ENCODE data around the gene NFIA. TPM values are rescaled to one million over a fixed set of nuclear protein-coding genes. Genes with fewer than 3 reads are reported as not detected.

The NFIA gene
- total and polyA plus RNA-seq, 2 donors (not counting 1 experiment from before 2014, with no cell fraction given) = 0.28 to 0.54 TPM

DNA sequence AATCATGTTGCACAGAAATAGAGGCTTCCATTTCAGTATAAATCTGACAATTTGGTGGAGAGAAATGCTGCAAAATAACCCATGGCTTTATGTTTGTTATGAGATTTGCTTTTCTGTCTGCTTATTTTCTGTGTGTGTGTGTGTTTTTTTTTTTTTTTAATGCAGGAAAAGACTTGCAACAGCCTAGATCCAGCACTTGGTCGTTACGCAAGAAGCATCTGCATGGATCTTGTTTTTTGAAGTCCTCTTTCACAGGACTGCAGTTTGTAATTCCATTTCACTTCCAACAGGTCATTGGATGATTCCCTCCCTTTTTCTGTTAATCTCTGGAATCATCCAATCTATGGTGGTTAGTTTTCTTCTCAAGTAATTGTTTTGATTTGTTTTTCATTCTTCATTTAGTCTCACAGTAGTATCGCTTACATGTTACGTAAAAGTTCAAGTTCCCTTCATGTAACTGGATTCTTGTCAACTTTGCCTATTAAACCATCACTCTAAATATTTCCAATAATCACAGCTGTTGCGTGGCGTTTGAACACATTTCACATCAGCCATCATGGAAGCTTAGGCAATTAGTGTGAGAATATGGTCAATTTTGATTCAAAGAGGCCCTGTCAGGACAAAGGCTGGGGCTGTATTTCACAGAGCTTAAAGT lies 312.9 kb downstream of the NFIA start:
- Histone ChIP-seq H3K9ac (ENCODE audit: low read length) (no peak overlapping the region), H3K4me2 (replicated peaks; ENCODE audit: low read depth, low read length, poor library complexity, severe bottlenecking) (no peak overlapping the region), H4K20me1 (ENCODE audit: control insufficient read depth, insufficient read depth, low read length, poor library complexity, severe bottlenecking) (no peaks in the 10 kb centered on the region), H2AFZ (ENCODE audit: insufficient read depth, low read depth, low read length, poor library complexity, severe bottlenecking) (no peak overlapping the region), H3K36me3 (replicated peaks in 1 of 2; ENCODE audit: control extremely low read depth in 1 of 2, control insufficient read depth in 1 of 2, extremely low read depth in 1 of 2, insufficient read depth in 2 of 2, low read length in 1 of 2) (no peaks in the 10 kb centered on the region), H3K9me3 (ENCODE audit: control extremely low read depth in 1 of 3, control insufficient read depth in 2 of 3, insufficient read depth in 1 of 3, low read length in 2 of 3) (no peaks in the 10 kb centered on the region), H3K27ac (ENCODE audit: low read length in 2 of 2) (no peak overlapping the region), H3K4me3 (ENCODE audit: control extremely low read depth in 1 of 5, extremely low read depth in 1 of 5, insufficient read depth in 1 of 5, low read depth in 2 of 5, low read length in 4 of 5) (no peak overlapping the region), H3K4me1 (ENCODE audit: control insufficient read depth in 2 of 2, insufficient read depth in 2 of 2, low read length in 2 of 2) (no peaks in the 10 kb centered on the region), H3K79me2 (ENCODE audit: control insufficient read depth, insufficient read depth, low read length) (no peaks in the 10 kb centered on the region), H3K27me3 (replicated peaks in 1 of 4; ENCODE audit: control extremely low read depth in 1 of 4, control insufficient read depth in 3 of 4, insufficient read depth in 4 of 4, low read length in 3 of 4) (no peaks in the 10 kb centered on the region)
- Mint-ChIP-seq H3K4me1 (no peaks in the 10 kb centered on the region), H3K27me3 (no peaks in the 10 kb centered on the region), H3K9me3 (ENCODE audit: insufficient read depth) (no peaks in the 10 kb centered on the region), H3K4me3 (no peak overlapping the region), H3K27ac (no peak overlapping the region)
- intact Hi-C loops (cut with micrococcal nuclease) = no loop called here
- DNase-seq = no peak
- TF ChIP-seq, protein P1, sequence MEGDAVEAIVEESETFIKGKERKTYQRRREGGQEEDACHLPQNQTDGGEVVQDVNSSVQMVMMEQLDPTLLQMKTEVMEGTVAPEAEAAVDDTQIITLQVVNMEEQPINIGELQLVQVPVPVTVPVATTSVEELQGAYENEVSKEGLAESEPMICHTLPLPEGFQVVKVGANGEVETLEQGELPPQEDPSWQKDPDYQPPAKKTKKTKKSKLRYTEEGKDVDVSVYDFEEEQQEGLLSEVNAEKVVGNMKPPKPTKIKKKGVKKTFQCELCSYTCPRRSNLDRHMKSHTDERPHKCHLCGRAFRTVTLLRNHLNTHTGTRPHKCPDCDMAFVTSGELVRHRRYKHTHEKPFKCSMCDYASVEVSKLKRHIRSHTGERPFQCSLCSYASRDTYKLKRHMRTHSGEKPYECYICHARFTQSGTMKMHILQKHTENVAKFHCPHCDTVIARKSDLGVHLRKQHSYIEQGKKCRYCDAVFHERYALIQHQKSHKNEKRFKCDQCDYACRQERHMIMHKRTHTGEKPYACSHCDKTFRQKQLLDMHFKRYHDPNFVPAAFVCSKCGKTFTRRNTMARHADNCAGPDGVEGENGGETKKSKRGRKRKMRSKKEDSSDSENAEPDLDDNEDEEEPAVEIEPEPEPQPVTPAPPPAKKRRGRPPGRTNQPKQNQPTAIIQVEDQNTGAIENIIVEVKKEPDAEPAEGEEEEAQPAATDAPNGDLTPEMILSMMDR (IDR thresholded peaks at IDR 0.05) = no peak
- no peak for TF ChIP-seq EZH2 (IDR thresholded peaks at IDR 0.05; ENCODE audit: borderline replicate concordance, insufficient read depth, low read depth, low read length, poor library complexity, severe bottlenecking)
- CTCF ChIA-PET = no interaction called here
- POLR2A ChIA-PET = no interaction called here
- 100% methylated on average over 2 of the region's 6 CpGs for WGBS (ENCODE audit: insufficient coverage)
- no peak for ATAC-seq (ENCODE audit: low read depth)

DNA sequence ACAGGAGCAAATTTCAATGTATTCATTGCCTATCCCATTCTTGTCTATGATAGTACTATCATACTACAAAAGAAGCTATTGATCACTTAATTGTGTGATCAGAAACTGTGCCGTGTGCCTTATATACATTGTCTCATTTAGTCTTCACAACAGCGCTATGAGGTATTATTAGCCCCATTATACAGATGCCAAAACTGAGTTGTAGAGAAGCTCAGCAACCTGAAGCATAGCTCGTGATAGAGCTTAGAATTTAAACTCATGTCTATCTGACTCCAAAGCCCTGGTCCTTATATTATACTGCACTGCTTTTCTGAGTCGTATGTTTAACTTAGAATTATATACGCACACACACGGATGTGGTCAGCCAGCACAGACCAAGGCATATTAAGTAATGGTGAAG lies 315.1 kb downstream of the NFIA start:
- ChIA-PET POLR2A (no interaction called here), CTCF (no interaction called here)
- Histone ChIP-seq H3K9ac (ENCODE audit: low read length) (no peak overlapping the region), H3K79me2 (ENCODE audit: control insufficient read depth, insufficient read depth, low read length) (no peaks in the 10 kb centered on the region), H3K4me1 (ENCODE audit: control insufficient read depth in 2 of 2, insufficient read depth in 2 of 2, low read length in 2 of 2) (no peaks in the 10 kb centered on the region), H3K27me3 (replicated peaks in 1 of 4; ENCODE audit: control extremely low read depth in 1 of 4, control insufficient read depth in 3 of 4, insufficient read depth in 4 of 4, low read length in 3 of 4) (no peaks in the 10 kb centered on the region), H4K20me1 (ENCODE audit: control insufficient read depth, insufficient read depth, low read length, poor library complexity, severe bottlenecking) (no peaks in the 10 kb centered on the region), H2AFZ (ENCODE audit: insufficient read depth, low read depth, low read length, poor library complexity, severe bottlenecking) (no peak overlapping the region), H3K4me3 (ENCODE audit: control extremely low read depth in 1 of 5, extremely low read depth in 1 of 5, insufficient read depth in 1 of 5, low read depth in 2 of 5, low read length in 4 of 5) (no peak overlapping the region), H3K36me3 (replicated peaks in 1 of 2; ENCODE audit: control extremely low read depth in 1 of 2, control insufficient read depth in 1 of 2, extremely low read depth in 1 of 2, insufficient read depth in 2 of 2, low read length in 1 of 2) (no peaks in the 10 kb centered on the region), H3K4me2 (replicated peaks; ENCODE audit: low read depth, low read length, poor library complexity, severe bottlenecking) (no peak overlapping the region), H3K9me3 (ENCODE audit: control extremely low read depth in 1 of 3, control insufficient read depth in 2 of 3, insufficient read depth in 1 of 3, low read length in 2 of 3) (no peaks in the 10 kb centered on the region), H3K27ac (ENCODE audit: low read length in 2 of 2) (no peak overlapping the region)
- Mint-ChIP-seq H3K27me3 (peaks cover 5% of the 10 kb centered on the region), H3K4me3 (no peak overlapping the region), H3K9me3 (ENCODE audit: insufficient read depth) (no peaks in the 10 kb centered on the region), H3K4me1 (no peaks in the 10 kb centered on the region), H3K27ac (no peak overlapping the region)
- TF ChIP-seq, protein P1 (IDR thresholded peaks at IDR 0.05) = no peak
- no peak for TF ChIP-seq EZH2 (IDR thresholded peaks at IDR 0.05; ENCODE audit: borderline replicate concordance, insufficient read depth, low read depth, low read length, poor library complexity, severe bottlenecking)
- ATAC-seq (ENCODE audit: low read depth) (no peak), DNase-seq (no peak)
- intact Hi-C loops (cut with micrococcal nuclease) = no loop called here
- 96% methylated on average over 4 of the region's 6 CpGs for WGBS (ENCODE audit: insufficient coverage)

All from B cell (primary cell).